HTERT RPE-1 (cell line): ENCODE data around the gene PIP5K1B.

ENCODE experiments used
- in situ Hi-C: fragments of 300-500 bp; cut with MboI; formaldehyde crosslinking; loops from 4 replicates; pipeline ENCODE4 v1.14.3; 2020; ENCODE audit warnings: low sequenced_read_pairs

Gene PIP5K1B

DNA sequence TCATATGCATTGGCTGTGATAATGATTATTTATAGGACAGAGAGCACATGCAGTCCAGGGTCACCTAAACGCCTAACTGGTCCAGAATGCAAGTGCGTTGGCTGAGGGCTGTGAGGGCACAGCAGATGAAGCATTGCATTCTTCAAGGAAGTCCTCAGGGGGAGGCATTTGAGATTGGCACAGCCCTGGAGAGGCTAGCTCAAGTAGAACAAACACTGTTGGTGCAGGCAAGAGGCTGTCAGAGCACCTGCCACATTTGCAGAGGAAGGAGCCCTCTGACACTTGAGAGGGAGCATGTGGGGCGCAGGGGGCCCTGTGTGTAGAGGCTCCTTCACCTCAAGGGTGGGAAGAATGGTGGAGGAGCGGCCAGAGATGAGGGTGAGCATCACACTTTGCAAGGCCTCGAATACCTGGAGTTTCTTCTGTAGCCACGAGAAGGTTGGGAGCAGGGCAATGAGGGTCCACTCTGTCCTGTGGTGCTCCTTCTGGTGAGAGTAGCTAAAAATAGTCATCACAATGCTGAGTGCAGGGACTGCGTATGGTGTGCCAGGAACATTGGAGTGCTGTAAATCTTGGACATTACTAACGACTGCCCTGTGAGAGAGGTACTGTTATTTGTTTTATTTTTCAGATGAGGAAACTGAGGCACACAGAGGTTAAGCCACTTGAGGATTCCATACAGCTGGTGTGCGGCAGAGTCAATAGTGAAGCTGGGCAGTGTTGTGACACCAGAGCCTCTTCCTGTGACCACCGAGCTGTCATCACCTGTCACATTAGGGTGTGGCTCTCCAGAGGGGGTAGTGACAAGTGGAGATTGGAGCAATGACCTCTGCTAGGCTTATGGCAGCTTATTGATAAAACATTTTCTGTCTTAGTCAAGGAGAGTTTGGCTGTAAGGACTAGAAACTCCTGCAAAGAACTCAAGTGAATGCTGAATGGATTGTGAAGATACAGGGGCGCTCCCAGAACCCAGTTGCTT lies 100.2 kb downstream of the PIP5K1B start:
- in situ Hi-C loops, result no loop called here

DNA sequence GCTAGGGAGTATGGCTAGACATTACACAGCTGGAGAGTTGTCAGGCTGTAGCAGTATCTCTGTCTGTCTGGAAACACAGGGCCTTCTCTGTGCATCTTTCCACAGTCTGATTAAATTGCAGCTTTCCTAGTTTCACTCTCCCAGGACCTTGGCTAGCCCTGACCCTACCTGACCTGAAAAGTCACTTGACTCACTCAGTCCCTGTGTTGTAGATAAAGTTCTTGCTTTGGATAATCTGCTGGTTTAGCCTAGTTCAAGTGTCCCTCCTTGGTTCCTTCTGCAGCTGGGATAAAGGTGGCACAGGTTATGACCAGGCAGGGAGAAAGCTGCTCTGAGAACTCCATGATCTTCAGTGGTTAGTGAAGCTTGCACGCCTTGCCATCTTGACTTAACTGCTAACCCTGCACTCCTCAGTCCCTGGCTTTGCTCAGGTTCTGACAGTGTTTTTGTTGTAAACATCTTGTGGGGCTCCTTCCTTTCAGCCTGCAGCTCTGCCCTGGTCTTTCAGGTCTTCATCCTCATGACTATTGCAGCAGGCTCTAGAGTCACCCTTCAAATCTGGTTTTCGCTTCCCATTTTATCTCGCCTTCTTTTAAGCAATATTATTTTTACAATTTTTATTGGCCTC lies 101.0 kb downstream of the PIP5K1B start:
- in situ Hi-C loops, result no loop called here

- in situ Hi-C loops, result no loop called here
Observed at GRCh38 chr9:68808338-68808890, 103.4 kb downstream of the PIP5K1B start.

DNA sequence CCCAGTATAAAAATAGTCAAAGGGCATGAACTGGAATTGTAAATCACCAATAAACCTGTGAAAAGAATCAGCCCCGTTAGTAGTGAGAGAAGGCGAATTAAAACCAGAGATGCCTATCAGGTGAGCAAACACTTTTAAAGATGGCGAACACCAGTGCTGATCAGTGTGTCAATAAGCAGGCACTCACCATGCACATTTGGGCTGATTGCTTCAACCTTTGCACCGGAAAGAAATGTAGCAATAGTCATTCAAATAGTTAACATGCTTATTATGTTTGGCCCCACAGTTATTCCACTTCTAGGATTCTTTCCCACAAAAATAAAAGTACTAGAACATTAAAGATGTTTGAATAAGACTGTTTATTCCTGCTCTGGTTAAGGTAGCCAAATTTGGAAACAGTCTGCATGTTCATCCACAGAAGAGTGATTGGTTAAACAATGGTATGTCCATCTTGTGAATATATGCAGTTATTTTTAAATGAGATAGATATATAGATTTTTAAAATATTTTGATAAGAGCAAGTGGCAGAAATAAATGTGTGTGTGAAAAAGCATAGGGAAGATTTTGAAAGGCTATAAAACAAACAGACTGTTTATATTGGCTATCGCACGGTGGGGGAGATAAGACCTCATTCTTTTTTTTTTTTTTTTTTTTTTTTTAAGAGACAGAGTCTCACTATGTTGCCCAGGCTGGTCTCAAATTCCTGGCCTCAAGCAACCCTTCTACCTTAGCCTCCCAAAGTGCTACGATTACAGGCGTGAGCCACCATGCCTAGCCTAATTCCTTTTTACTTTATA lies 112.2 kb downstream of the PIP5K1B start:
- in situ Hi-C loops, result no loop called here

GRCh38 chr9:68819065-68819464 lies 114.0 kb downstream of the PIP5K1B start:
- in situ Hi-C loops, result no loop called here

DNA sequence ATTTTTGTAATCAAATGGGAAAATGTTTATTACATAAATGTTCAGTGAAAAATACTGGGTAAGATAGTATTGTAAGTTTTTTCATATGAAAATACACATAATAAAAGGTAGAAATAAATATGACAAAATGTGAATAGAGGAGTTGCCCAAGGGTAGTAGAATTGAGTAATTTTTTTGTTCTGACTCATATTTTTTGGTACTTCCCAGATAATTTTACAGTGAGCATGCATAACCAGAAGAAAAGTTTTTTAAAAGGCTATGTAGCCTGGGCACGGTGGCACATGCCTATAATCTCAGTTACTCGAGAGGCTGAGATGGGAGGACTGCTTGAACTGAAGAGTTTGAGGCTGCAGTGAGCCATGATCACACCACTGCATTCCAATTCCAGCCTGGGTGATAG lies 116.9 kb downstream of the PIP5K1B start:
- in situ Hi-C loops, result no loop called here

DNA sequence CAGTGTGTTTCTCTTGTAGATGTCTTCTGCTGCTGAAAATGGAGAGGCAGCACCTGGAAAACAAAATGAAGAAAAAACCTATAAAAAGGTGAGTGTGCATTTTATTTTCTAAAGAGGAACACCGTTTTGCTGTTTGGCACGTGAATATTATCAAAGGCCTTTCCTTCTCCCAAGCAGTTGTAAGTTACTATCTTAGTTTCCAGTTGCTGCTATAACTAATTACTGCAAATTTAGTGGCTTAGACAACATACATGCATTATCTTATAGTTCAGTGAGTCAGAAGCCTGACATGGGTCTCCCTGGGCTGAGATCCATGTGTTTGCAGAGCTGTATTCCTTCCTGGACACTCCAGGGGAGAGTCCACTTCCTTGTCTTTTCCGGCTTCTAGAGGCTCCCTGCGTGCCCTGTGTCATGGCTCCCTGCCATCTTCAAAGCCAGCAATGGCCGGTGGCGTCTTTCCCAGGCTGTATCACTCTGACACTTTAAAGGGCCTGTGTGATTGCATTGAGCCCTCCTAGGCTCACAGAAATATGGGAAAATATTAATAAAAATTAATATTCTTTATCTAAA lies 117.6 kb downstream of the PIP5K1B start:
- in situ Hi-C loops, result no loop called here

DNA sequence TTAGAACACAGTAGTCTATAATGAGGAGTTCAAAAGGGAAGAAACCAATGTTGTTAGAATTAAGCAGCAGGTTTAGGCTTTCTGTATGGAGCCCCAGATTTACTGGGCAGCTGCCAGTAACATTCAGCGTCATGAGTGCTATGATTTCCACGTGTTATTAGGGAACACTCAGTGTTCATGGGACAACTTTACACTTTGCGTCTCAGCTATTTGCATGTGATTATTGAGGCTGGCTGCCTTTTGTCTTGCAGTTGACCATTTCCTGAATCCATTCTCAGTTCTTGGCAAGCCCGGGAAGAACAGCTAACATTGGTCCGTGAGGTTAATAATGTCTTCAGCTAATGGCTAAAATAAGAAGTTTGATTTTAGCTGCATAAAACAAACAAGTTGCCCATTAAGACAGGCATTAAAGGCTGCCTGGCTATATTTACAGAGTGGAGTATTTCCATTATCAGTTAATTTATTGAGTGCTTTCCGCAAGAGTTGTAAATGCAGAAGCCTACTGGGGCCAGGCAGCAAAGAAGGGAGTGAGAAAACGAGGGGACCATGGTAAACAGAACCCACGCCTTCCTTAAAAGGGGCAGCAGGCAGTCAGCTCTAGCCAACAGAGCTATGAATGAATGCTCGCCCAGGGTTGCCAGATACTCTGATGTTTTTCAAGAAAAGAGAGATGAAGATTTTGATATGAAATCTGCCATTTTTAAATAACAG lies 120.9 kb downstream of the PIP5K1B start:
- in situ Hi-C loops, result no loop called here

DNA sequence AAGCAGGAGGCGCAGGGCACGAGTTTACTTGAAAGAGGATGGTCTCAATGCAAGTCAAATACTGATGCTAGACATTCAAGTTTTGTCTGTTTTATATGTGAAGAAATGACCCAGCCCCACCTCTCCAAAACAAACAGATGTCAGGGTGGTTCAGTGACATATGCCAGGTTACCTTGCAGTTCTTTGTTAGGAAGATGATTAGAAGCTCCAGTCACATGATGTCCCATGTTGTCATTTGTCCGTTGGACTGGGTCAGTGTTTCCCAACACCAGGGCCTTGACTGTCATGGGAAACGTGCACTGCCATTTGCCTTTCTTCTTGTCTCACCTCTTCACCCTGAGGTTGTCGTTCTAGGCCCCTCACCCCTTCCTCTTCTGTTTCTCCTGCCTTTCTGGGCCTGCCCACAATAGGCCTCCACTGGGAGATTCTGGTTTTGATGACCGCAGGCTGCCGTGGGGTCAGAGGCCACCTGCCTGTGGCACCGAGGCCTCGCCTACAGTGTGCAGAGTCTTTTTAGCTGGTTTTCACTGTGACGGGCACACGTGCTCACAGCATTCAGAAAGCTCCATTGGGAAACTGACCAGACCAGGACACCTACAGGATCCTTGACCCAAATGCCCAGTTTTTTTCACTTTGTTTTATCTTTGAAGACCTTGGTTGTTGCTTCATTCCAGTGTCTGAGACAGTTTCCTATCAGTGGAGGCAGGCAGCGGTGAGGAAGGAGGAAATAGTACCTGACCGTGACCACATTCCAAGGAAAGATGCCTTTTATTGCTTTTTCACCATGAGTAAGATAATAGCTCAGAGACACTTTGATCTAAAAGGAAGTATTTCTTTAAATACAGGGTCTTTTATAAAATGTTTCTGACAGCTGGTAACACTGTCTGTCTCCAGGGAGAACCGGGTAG lies 123.1 kb downstream of the PIP5K1B start:
- in situ Hi-C loops, result no loop called here

GRCh38 chr9:68832101-68832500 lies 127.1 kb downstream of the PIP5K1B start:
- in situ Hi-C loops, result no loop called here

GRCh38 chr9:68832861-68833518 lies 128.0 kb downstream of the PIP5K1B start:
- in situ Hi-C loops, result no loop called here

- in situ Hi-C loops, result no loop called here
Observed at GRCh38 chr9:68834931-68835520, 130.0 kb downstream of the PIP5K1B start.

DNA sequence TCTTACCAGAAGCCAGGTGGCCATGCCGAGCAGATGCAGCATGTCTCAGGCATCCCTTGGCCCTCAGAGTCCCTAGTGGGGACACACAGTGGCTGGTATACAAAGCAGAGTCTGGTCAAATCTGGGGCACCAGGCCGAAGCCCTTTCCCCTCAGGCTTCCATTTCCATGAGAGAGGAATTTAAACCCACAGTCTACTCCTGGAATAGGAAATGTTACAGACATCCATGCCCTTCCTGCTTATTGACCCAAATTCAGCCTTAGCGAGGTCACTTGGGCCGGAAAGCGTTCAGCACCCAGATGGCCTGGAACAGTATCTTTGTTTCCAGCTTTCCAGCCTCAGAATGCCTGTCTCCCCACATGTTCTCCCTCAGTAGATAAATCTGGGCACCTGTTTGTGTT lies 131.7 kb downstream of the PIP5K1B start:
- in situ Hi-C loops, result no loop called here

DNA sequence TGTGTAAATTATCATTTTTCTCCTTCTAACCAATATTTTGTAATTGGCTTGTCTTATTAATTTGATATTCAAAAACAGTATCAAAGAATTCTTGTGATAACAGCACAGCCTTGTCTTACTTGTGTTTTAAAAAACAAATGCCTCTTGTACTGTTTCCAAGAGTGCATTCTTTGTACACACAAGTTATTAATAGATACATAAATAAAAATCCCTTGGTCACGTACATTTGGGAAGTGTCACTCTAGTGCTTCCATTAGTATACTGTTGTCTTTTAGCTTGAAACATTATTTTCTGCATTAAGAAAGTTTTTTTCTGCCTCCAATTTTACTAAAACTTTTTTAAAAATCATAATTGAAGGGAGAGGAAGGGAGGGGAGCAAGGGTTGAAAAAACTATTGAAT lies 133.2 kb downstream of the PIP5K1B start:
- in situ Hi-C loops, result no loop called here

DNA sequence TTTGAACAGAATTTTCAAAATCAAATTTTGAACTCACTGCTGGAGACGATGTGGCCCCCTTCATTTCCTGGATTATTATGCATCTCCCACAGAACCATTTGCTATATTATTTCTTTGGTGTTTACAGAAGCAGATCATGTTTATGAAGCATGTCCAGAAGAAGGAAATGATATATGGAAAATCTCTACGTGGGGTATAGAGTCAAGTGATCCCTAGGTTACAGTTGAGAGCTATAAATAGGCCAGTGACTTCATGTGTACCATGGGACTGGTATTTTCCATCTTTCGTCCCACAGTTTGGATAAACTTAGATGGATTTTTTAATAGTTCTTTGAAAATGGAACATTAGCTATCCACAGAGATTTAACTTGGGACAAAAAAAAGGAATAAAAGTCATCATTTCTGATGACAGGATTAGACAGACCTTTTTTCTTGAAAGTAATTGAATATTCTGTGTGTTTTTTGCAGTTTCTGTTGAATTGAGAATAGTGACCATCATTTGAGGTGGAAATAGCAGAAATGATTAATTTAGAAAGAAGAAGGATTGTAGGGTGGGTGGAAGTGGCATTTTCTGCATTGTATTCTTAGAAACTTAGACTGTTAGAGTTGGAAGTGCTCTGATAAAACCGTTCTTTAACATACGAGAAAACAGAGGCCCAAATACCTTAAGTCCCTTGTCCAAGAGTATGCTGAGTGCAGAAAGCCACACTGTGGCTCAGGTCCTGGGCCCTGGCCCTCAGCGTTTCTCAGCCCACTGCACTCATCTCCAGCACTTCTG lies 136.4 kb downstream of the PIP5K1B start:
- in situ Hi-C loops, result no loop called here

GRCh38 chr9:68842568-68842967 lies 137.5 kb downstream of the PIP5K1B start:
- in situ Hi-C loops, result no loop called here

DNA sequence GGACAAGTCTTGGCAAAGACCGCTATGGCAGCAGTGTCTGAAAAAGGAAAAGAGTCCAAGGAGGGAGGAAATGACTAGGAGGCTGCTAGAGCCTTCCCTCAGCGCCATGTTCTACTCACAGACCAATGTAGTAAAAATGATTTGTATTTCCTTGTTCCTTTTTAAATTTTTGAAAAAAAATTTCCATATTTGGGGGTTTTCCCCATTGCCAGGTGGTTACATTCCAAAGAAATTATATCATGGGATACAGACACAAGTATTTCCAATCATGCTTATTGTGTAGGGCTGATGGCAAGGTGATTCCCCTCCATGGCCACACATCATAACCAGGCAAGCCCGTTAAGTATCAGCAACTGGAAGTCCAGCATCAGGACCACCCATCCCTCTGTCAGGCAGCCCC lies 138.2 kb downstream of the PIP5K1B start:
- in situ Hi-C loops, result no loop called here
